ENCODE measurements around the gene ACBD3. TPM values are rescaled to one million over a fixed set of nuclear protein-coding genes. Genes with fewer than 3 reads are reported as not detected.
A peak's percentile ranks its signal among the peaks of the same experiment; 100 is the strongest.

Gene ACBD3
- total RNA-seq, 1 donor, result 72.0 TPM

- no peak overlapping the region for H3K4me3 ChIP-seq (ENCODE audit: low read depth, low read length)
- DNase-seq (ENCODE audit: low read depth), result no peak
- no peak for TF ChIP-seq CTCF (IDR thresholded peaks at IDR 0.05; ENCODE audit: insufficient read depth, low read length)
Observed at GRCh38 chr1:226148121-226148648, 38.4 kb downstream of the ACBD3 start.

GRCh38 chr1:226144045-226144444 is 42.5 kb downstream of the ACBD3 start:
- TF ChIP-seq CTCF (IDR thresholded peaks at IDR 0.05; ENCODE audit: insufficient read depth, low read length), result no peak
- H3K4me3 ChIP-seq (ENCODE audit: low read depth, low read length), result no peak overlapping the region
- DNase-seq (ENCODE audit: low read depth), result no peak

- H3K4me3 ChIP-seq (ENCODE audit: low read depth, low read length), result no peak overlapping the region
- TF ChIP-seq CTCF (IDR thresholded peaks at IDR 0.05; ENCODE audit: insufficient read depth, low read length), result no peak
- DNase-seq (ENCODE audit: low read depth), result no peak
Observed at GRCh38 chr1:226135709-226136108, 50.8 kb downstream of the ACBD3 start.

DNA sequence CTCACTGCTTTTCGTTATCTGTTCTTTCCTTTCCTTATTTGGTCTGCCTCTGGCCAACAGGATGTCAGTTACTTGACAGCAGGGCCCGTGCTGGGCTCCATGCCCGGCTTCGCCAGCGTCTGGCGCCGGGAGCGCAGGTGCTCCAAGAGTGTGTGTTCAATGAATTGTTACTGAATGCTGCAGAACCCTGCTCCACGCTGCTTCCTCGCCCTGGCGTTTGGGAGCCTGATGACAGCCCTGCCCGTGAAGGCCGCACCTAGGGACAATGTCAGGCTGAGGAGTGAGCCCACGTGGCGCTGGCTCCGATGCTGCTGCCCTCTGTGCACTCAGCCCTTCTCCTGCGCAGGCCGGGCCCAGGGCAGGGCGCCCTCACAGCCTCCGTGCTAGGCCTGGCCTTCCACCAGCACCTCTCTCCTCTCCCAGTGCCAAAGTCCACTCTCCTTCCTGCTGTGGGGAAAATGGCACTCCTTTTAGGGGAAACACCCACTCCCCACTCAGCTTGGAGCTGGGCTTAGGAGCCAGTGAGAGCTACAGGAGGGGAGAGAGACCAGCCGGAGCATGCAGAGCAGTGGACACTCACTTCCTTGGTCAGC is 51.4 kb downstream of the ACBD3 start:
- peak; percentile 27 for DNase-seq (ENCODE audit: low read depth)
- no peak for TF ChIP-seq CTCF (IDR thresholded peaks at IDR 0.05; ENCODE audit: insufficient read depth, low read length)
- no peak overlapping the region for H3K4me3 ChIP-seq (ENCODE audit: low read depth, low read length)

DNA sequence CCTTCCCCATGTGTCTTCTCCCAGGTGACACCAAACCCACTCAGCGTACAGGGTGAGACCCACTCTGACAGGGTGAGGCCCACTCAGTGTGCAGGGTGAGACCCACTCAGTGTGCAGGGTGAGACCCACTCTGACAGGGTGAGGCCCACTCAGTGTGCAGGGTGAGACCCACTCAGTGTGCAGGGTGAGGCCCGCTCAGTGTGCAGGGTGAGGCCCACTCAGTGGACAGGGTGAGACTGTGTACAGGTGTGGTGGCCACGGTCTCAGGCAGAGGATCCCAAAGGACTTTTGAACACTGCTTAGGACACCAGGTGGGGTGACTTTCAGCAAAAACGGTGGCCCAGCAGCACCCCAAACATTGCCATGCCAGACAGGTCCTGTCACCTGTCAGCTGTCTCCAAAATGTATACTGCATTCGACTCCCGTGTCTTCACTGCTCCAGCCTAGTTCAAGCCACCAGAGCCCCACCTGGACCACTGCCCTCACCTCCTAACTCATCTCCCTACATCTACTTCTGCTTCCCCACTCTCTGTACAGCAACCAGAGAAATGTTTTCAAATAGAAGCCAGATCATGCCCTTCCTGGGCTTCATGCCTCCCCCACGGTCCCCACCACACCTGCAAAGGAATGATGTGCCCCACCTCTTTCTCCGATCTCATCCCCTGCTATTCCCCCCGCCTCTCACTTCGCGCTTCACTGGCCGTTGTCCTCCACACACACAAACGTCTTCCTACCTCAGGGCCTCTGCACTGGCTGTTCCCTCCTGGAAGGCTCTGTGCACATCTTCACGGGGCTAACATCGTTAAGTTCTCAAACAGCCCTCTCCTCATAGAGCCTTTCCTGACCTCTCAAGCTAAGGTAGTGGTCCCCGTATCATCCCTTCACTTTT is 52.1 kb downstream of the ACBD3 start:
- no peak overlapping the region for H3K4me3 ChIP-seq (ENCODE audit: low read depth, low read length)
- DNase-seq (ENCODE audit: low read depth), result no peak
- TF ChIP-seq CTCF (IDR thresholded peaks at IDR 0.05; ENCODE audit: insufficient read depth, low read length), result no peak

GRCh38 chr1:226133504-226134123 is 52.9 kb downstream of the ACBD3 start:
- no peak for TF ChIP-seq CTCF (IDR thresholded peaks at IDR 0.05; ENCODE audit: insufficient read depth, low read length)
- DNase-seq (ENCODE audit: low read depth), result no peak
- no peak overlapping the region for H3K4me3 ChIP-seq (ENCODE audit: low read depth, low read length)
